ENCODE data around the gene ST7.

ST7 gene

DNA sequence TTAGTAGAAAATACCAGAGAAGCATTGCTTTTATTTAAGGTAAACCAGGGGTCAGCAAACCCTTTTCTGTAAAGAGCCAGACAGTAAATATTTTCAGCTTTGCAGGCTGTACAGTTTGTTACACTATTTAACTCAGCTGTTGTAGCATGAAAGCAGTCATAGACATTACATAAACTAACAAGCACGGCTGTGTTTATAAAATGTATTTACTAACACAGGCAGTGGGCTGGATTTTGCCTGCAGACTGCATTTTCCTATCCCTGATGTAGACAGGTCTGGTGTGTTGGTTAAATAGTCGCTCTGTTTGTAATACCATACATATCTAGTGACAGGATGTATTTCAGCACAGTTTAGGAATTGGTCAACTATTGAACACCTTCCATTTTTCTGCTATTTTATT, 129.3 kb downstream of the ST7 start:
- H3K27ac Mint-ChIP-seq = no peak overlapping the region
- no peaks in the 10 kb centered on the region for H3K27me3 Mint-ChIP-seq
- H3K36me3 Mint-ChIP-seq (ENCODE audit: low read depth) = no peaks in the 10 kb centered on the region
- no peaks in the 10 kb centered on the region for H3K9me3 Mint-ChIP-seq
- peaks cover 24% of the 10 kb centered on the region for H3K4me1 Mint-ChIP-seq (ENCODE audit: low read depth)
- no peak overlapping the region for H3K4me3 Mint-ChIP-seq
- DNase-seq = no peak

DNA sequence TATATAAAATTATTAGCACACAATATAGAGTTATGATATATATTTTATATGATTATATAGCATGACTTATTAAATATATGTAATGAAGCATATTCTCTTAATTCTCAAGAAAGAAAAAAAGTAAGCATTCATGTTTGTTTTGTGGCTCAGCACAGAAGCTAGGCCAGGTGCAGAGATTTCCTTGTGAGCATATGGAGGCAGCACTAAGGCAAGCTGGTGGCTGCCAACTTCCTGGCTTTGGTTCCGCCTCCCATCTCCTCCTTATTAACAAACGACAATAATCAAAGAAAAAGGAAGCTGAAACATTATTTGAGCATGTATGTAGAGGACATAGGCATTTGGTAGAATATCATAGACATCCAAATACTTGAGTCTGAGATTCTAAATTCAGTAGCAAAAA, 130.3 kb downstream of the ST7 start:
- Mint-ChIP-seq H3K27ac (no peak overlapping the region), H3K27me3 (no peaks in the 10 kb centered on the region), H3K36me3 (ENCODE audit: low read depth) (no peaks in the 10 kb centered on the region), H3K9me3 (no peaks in the 10 kb centered on the region), H3K4me3 (no peak overlapping the region), H3K4me1 (ENCODE audit: low read depth) (peaks cover 29% of the 10 kb centered on the region)
- DNase-seq = no peak

DNA sequence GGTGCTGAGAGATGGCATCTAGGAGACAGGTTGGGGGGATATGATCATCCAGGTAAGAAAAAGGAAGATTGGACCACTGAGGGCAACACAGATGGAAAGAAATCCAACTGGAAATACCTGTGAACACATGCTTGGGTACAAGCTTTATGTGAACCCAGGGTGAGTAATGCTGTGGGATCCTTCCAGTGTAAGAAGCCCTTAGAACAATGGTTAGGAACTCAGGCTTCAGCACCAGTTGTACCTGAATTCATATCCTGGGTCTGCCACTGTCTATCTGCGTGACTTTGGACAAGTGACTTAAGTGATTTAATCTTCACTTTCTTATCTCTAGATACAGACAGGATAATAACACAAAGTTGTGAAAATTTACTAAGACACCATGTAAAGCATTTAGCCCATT, 131.0 kb downstream of the ST7 start:
- H3K4me1 Mint-ChIP-seq (ENCODE audit: low read depth) = peaks cover 29% of the 10 kb centered on the region
- H3K27me3 Mint-ChIP-seq = no peaks in the 10 kb centered on the region
- no peak overlapping the region for H3K27ac Mint-ChIP-seq
- H3K9me3 Mint-ChIP-seq = no peaks in the 10 kb centered on the region
- no peaks in the 10 kb centered on the region for H3K36me3 Mint-ChIP-seq (ENCODE audit: low read depth)
- no peak overlapping the region for H3K4me3 Mint-ChIP-seq
- no peak for DNase-seq

GRCh38 chr7:117085275-117085674, 132.0 kb downstream of the ST7 start:
- peaks cover 29% of the 10 kb centered on the region for H3K4me1 Mint-ChIP-seq (ENCODE audit: low read depth)
- no peak overlapping the region for H3K27ac Mint-ChIP-seq
- no peaks in the 10 kb centered on the region for H3K27me3 Mint-ChIP-seq
- H3K36me3 Mint-ChIP-seq (ENCODE audit: low read depth) = no peaks in the 10 kb centered on the region
- H3K9me3 Mint-ChIP-seq = no peaks in the 10 kb centered on the region
- no peak overlapping the region for H3K4me3 Mint-ChIP-seq
- no peak for DNase-seq

- Mint-ChIP-seq H3K36me3 (ENCODE audit: low read depth) (no peaks in the 10 kb centered on the region), H3K9me3 (no peaks in the 10 kb centered on the region), H3K4me3 (no peak overlapping the region), H3K4me1 (ENCODE audit: low read depth) (peaks cover 29% of the 10 kb centered on the region), H3K27me3 (no peaks in the 10 kb centered on the region), H3K27ac (no peak overlapping the region)
- no peak for DNase-seq
Measured at GRCh38 chr7:117085769-117086463, 132.6 kb downstream of the ST7 start.

DNA sequence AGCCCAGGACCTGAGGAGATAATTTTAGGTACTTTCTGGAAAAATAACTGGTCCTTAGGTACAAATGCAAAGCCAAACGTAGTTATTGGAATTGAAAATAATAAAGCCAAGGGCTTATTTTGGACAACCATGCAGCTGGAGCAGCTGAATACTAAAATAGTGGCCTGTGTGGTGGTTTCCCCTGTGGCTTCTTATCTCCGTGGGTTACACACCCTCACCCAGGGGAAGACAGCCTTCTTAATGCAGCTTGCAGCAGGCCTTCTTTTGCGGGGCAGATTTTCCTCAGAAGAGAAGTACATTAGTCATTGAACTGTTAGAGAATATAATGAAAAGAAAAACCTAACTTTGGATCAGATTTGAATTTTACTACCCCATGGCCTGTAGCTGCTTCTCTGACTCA, 133.5 kb downstream of the ST7 start:
- DNase-seq = no peak
- H3K4me1 Mint-ChIP-seq (ENCODE audit: low read depth) = peaks cover 29% of the 10 kb centered on the region
- H3K27me3 Mint-ChIP-seq = no peaks in the 10 kb centered on the region
- H3K36me3 Mint-ChIP-seq (ENCODE audit: low read depth) = no peaks in the 10 kb centered on the region
- no peak overlapping the region for H3K27ac Mint-ChIP-seq
- no peak overlapping the region for H3K4me3 Mint-ChIP-seq
- H3K9me3 Mint-ChIP-seq = no peaks in the 10 kb centered on the region

DNA sequence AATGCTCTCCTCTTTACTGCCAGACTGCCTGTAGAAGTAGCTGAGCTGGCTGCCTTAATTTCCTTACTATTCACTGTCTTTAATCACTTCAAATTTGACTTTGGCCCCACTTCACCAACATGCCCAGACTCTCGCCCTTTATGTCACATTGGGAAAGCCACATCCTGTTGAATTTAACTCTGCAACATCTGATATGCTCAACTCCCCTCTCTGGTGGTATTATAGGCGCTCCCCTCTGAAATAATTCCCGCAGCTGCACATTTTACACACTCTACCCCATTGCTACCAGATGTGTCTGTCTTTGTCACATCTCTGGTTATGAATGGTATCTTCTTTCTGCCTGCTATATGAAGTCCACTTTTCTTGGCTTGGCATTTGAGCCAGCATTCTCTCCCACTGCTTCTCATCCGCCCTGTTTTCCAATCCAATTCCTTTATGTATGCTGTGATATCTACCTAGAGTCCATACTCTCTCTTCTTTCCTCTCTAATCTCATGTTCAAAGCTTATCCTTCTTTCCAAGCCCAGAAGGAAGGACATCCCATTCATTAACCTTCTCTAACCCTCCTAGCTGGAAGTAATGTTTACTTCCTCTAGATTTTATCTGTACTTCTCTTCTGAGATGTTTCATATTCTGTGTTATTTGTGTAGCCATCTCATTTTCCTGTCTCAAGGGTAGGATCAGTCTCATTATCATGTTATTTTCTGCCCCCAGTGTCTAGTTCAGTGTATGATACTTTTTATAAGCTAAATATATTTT, 134.5 kb downstream of the ST7 start:
- no peak for DNase-seq
- H3K4me3 Mint-ChIP-seq = no peak overlapping the region
- no peaks in the 10 kb centered on the region for H3K36me3 Mint-ChIP-seq (ENCODE audit: low read depth)
- no peak overlapping the region for H3K27ac Mint-ChIP-seq
- no peaks in the 10 kb centered on the region for H3K9me3 Mint-ChIP-seq
- H3K27me3 Mint-ChIP-seq = no peaks in the 10 kb centered on the region
- H3K4me1 Mint-ChIP-seq (ENCODE audit: low read depth) = peaks cover 29% of the 10 kb centered on the region

GRCh38 chr7:117088623-117089194, 135.4 kb downstream of the ST7 start:
- H3K9me3 Mint-ChIP-seq = no peaks in the 10 kb centered on the region
- H3K27me3 Mint-ChIP-seq = no peaks in the 10 kb centered on the region
- no peak for DNase-seq
- H3K27ac Mint-ChIP-seq = no peak overlapping the region
- no peaks in the 10 kb centered on the region for H3K36me3 Mint-ChIP-seq (ENCODE audit: low read depth)
- H3K4me3 Mint-ChIP-seq = no peak overlapping the region
- peaks cover 27% of the 10 kb centered on the region for H3K4me1 Mint-ChIP-seq (ENCODE audit: low read depth)

- Mint-ChIP-seq H3K4me3 (no peak overlapping the region), H3K27ac (no peak overlapping the region)
- DNase-seq = no peak
Measured at GRCh38 chr7:117090791-117091190, 137.5 kb downstream of the ST7 start.

GRCh38 chr7:117091721-117092120, 138.4 kb downstream of the ST7 start:
- no peaks in the 10 kb centered on the region for H3K36me3 Mint-ChIP-seq (ENCODE audit: low read depth)
- no peak overlapping the region for H3K27ac Mint-ChIP-seq
- H3K27me3 Mint-ChIP-seq = no peaks in the 10 kb centered on the region
- H3K9me3 Mint-ChIP-seq = no peaks in the 10 kb centered on the region
- H3K4me1 Mint-ChIP-seq (ENCODE audit: low read depth) = peaks cover 16% of the 10 kb centered on the region
- no peak for DNase-seq
- no peak overlapping the region for H3K4me3 Mint-ChIP-seq

More at GRCh38 chr7:117090791-117091190, 137.5 kb downstream of the ST7 start:
- H3K4me1 Mint-ChIP-seq (ENCODE audit: low read depth) = peaks cover 24% of the 10 kb centered on the region
- H3K27me3 Mint-ChIP-seq = no peaks in the 10 kb centered on the region
- no peaks in the 10 kb centered on the region for H3K36me3 Mint-ChIP-seq (ENCODE audit: low read depth)
- no peaks in the 10 kb centered on the region for H3K9me3 Mint-ChIP-seq

DNA sequence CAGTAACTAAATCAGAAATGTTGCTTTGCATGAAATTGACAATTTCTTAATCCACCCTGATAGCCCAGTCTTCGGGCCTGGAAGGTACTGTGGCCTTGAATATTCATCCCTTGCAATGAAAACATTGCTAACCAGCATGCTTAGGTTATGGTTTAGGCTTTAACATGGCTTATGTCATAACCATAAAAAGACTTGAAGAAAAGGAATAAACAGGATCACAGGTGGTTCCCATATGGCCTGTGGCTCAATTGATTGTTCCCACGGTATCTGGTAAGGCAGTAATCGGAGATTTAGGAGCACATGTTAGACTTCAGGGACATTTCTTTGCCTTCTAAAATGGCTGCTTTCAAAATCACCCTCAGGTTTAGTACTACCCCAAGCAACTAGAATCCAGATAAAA, 139.5 kb downstream of the ST7 start:
- no peak overlapping the region for H3K4me3 Mint-ChIP-seq
- no peaks in the 10 kb centered on the region for H3K27me3 Mint-ChIP-seq
- peaks cover 6% of the 10 kb centered on the region for H3K4me1 Mint-ChIP-seq (ENCODE audit: low read depth)
- no peaks in the 10 kb centered on the region for H3K36me3 Mint-ChIP-seq (ENCODE audit: low read depth)
- H3K27ac Mint-ChIP-seq = no peak overlapping the region
- H3K9me3 Mint-ChIP-seq = no peaks in the 10 kb centered on the region
- DNase-seq = no peak

DNA sequence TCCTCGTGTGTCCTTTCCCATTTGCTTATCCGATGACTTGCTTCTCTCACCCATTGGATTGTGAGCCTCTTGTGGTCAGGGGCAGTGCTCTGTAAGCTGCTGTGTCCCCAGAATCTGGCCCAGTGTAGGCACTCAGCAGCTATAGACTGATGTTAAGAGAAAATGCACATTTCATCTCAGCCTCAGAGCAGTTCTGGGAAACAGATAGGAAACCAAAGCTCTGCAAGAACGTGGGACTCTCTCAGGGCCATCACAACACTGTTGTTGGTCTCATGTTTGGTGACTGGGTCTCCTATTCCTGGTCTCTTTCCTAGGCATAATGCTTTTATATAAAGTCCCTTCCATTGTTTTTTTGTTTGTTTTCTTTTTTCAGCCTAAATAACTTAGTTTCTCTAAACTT, 141.2 kb downstream of the ST7 start:
- no peaks in the 10 kb centered on the region for H3K9me3 Mint-ChIP-seq
- peaks cover 8% of the 10 kb centered on the region for H3K4me1 Mint-ChIP-seq (ENCODE audit: low read depth)
- H3K4me3 Mint-ChIP-seq = no peak overlapping the region
- H3K36me3 Mint-ChIP-seq (ENCODE audit: low read depth) = no peaks in the 10 kb centered on the region
- H3K27me3 Mint-ChIP-seq = no peaks in the 10 kb centered on the region
- no peak overlapping the region for H3K27ac Mint-ChIP-seq
- no peak for DNase-seq

- no peak overlapping the region for H3K4me3 Mint-ChIP-seq
- no peak for DNase-seq
- H3K27ac Mint-ChIP-seq = no peak overlapping the region
Measured at GRCh38 chr7:117095055-117095454, 141.8 kb downstream of the ST7 start.

DNA sequence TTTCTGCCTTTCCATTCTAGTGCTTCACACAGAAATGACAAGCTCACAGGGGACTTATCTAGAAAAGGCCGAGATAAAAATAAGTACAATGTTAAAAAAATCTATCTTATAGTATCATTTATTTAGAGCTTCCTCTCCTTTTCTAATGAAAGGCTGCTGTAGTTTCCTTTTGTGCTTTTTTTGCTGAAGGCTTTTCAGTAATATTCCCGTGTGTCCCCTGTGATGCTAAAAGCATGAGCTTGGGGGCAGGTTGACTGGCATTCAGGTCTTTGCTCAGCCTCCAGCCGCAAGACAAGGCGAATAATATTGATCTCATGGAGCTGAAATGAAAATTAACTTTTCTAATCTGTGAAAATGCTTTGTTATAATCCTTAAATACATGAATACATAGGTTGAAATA, 143.0 kb downstream of the ST7 start:
- DNase-seq = no peak
- no peak overlapping the region for H3K27ac Mint-ChIP-seq
- H3K36me3 Mint-ChIP-seq (ENCODE audit: low read depth) = no peaks in the 10 kb centered on the region
- H3K4me1 Mint-ChIP-seq (ENCODE audit: low read depth) = peaks cover 8% of the 10 kb centered on the region
- no peaks in the 10 kb centered on the region for H3K9me3 Mint-ChIP-seq
- H3K27me3 Mint-ChIP-seq = no peaks in the 10 kb centered on the region
- no peak overlapping the region for H3K4me3 Mint-ChIP-seq

More at GRCh38 chr7:117095055-117095454, 141.8 kb downstream of the ST7 start:
- H3K9me3 Mint-ChIP-seq = no peaks in the 10 kb centered on the region
- H3K4me1 Mint-ChIP-seq (ENCODE audit: low read depth) = peaks cover 8% of the 10 kb centered on the region
- no peaks in the 10 kb centered on the region for H3K27me3 Mint-ChIP-seq
- H3K36me3 Mint-ChIP-seq (ENCODE audit: low read depth) = no peaks in the 10 kb centered on the region

DNA sequence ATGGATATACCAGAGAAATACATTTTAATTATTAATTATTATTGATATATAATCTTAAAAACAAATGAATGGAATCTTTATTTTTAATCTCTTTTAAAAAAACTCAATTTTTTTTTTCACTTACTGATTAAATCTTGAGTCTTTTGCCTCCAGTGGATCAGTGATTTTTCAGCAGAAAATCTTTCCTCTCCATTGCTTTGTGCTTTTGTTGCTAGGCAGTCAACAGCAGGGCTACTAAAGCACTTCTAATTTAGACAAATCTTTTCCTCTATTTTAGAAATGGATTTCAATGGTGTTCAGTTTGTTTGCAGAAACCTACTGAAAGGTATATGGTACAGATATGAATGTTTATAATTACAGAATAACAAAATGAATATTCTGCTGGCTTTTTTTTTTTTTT, 143.6 kb downstream of the ST7 start:
- Mint-ChIP-seq H3K36me3 (ENCODE audit: low read depth) (no peaks in the 10 kb centered on the region), H3K4me1 (ENCODE audit: low read depth) (peaks cover 8% of the 10 kb centered on the region), H3K9me3 (no peaks in the 10 kb centered on the region), H3K27me3 (no peaks in the 10 kb centered on the region), H3K4me3 (no peak overlapping the region), H3K27ac (no peak overlapping the region)
- no peak for DNase-seq

All from activated T-cell treated with anti-CD3 and anti-CD28 coated beads, Interleukin-2, amount 50 U/mL, for 24 hours (primary cell).